ENCODE measurements around the gene FYB2. TPM values are rescaled to one million over a fixed set of nuclear protein-coding genes. Genes with fewer than 3 reads are reported as not detected.

Gene FYB2
- total RNA-seq, 1 experiment from 2014 or later, result not detected

- no peak for TF ChIP-seq POLR2AphosphoS5 (IDR thresholded peaks at IDR 0.05; ENCODE audit: low read depth, low read length)
- no peak for TF ChIP-seq SIN3A (IDR thresholded peaks at IDR 0.05; ENCODE audit: low read depth)
- TF ChIP-seq ATF3 (IDR thresholded peaks at IDR 0.05), result no peak
- TF ChIP-seq ZBTB33 (IDR thresholded peaks at IDR 0.05; ENCODE audit: extremely low read depth, insufficient replicate concordance, low read length), result no peak
- no peak for TF ChIP-seq SRF (IDR thresholded peaks at IDR 0.05; ENCODE audit: low read depth)
- no peak for TF ChIP-seq CTCF (IDR thresholded peaks at IDR 0.05 in 2 of 3, conservative IDR thresholded peaks at IDR 0.05 in 1 of 3; ENCODE audit: borderline replicate concordance in 1 of 3, insufficient read depth in 1 of 3, low read depth in 2 of 3, low read length in 2 of 3)
- TF ChIP-seq YY1 (IDR thresholded peaks at IDR 0.05; ENCODE audit: extremely low read depth, insufficient replicate concordance, low read depth, low read length), result no peak
- no peak for TF ChIP-seq RAD21 (IDR thresholded peaks at IDR 0.05; ENCODE audit: low read depth)
- TF ChIP-seq ZFX (IDR thresholded peaks at IDR 0.05), result no peak
- no peak for TF ChIP-seq ZNF274 (IDR thresholded peaks at IDR 0.05; ENCODE audit: low read depth, low read length)
- TF ChIP-seq EZH2phosphoT487 (IDR thresholded peaks at IDR 0.05; ENCODE audit: borderline replicate concordance), result no peak
- no peak for TF ChIP-seq FOSL1 (IDR thresholded peaks at IDR 0.05; ENCODE audit: low read depth)
- no peak for TF ChIP-seq JUND (IDR thresholded peaks at IDR 0.05)
- no peak overlapping the region for H3K27ac ChIP-seq (ENCODE audit: low read depth, low read length)
- peaks cover 18% of the 10 kb centered on the region for H3K27me3 ChIP-seq (ENCODE audit: insufficient read depth, low read length)
- no TSS peak for BruUV-seq (replicated peaks)
- H3K9me2 ChIP-seq (ENCODE audit: insufficient read depth), result no peaks in the 10 kb centered on the region
- no peaks in the 10 kb centered on the region for H3K4me1 ChIP-seq (ENCODE audit: control insufficient read depth in 1 of 2, insufficient read depth in 2 of 2, low read length in 2 of 2)
- ChIA-PET POLR2A (no interaction called here), RAD21 (ENCODE audit: low non-redundant PET in 1 of 2, low total read pairs in 2 of 2, uncharacterized antibody in 2 of 2, unreplicated experiment in 2 of 2) (no interaction called here), CTCF (no interaction called here)
- DNase-seq (ENCODE audit: low read depth, low spot score) (no peak), ATAC-seq (no peak)
- no peak overlapping the region for H3K4me3 ChIP-seq (replicated peaks in 1 of 2; ENCODE audit: low read depth in 1 of 2, low read length in 2 of 2)
- no peaks in the 10 kb centered on the region for H3K9me3 ChIP-seq (ENCODE audit: control insufficient read depth in 1 of 2, insufficient read depth in 1 of 2, low read depth in 1 of 2, low read length in 2 of 2)
- H3K4me2 ChIP-seq (ENCODE audit: low read length), result no peak overlapping the region
- no peak overlapping the region for H2AFZ ChIP-seq (ENCODE audit: low read depth, low read length, poor library complexity, severe bottlenecking)
- H4K20me1 ChIP-seq (ENCODE audit: insufficient read depth), result no peaks in the 10 kb centered on the region
- intact Hi-C loops (cut with micrococcal nuclease), result no loop called here
- H3K36me3 ChIP-seq (ENCODE audit: control insufficient read depth in 1 of 2, insufficient read depth in 2 of 2, low read length in 2 of 2), result no peaks in the 10 kb centered on the region
- H3K9ac ChIP-seq (ENCODE audit: low read length), result no peak overlapping the region
- no peaks in the 10 kb centered on the region for H3K79me2 ChIP-seq (ENCODE audit: insufficient read depth, low read length)
These were observed 30.6 kb downstream of the FYB2 start for GRCh38 chr1:56788588-56788987.
